ENCODE results near the gene DENND1A.

DNA sequence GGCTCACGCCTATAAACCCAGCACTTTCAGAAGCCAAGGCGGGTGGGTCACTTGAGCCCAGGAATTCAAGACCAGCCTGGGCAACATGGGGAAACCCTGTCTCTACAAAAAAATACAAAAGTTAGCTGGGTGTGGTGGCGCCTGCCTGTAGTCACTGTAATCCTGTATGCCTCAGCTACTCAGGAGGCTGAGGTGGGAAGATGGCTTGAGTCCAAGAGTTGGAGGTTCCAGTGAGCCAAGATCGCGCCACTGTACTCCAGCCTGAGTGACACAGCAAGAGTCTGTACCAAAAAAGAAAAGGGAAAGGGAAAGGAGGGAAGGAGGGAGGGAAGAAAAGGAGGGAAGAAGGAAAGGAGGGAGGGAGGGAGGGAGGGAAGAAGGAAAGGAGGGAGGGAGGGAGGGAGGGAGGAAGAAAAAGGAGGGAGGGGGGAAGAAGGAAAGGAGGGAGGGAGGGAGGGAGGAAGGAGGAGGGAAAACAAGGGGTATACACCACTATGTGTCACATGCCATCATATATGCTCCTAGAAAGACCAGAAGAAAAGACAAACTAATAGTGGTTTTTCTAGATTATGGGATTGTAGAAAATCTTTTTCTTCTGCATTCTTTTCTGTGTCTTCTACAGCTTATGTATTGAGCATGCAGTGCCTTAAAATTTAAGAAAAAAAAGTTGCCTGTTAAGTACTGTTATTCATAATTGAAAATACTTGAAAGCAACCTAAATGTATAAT, 240.1 kb downstream of the DENND1A start:
- TF ChIP-seq, protein P1, sequence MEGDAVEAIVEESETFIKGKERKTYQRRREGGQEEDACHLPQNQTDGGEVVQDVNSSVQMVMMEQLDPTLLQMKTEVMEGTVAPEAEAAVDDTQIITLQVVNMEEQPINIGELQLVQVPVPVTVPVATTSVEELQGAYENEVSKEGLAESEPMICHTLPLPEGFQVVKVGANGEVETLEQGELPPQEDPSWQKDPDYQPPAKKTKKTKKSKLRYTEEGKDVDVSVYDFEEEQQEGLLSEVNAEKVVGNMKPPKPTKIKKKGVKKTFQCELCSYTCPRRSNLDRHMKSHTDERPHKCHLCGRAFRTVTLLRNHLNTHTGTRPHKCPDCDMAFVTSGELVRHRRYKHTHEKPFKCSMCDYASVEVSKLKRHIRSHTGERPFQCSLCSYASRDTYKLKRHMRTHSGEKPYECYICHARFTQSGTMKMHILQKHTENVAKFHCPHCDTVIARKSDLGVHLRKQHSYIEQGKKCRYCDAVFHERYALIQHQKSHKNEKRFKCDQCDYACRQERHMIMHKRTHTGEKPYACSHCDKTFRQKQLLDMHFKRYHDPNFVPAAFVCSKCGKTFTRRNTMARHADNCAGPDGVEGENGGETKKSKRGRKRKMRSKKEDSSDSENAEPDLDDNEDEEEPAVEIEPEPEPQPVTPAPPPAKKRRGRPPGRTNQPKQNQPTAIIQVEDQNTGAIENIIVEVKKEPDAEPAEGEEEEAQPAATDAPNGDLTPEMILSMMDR (IDR thresholded peaks at IDR 0.05), result no peak
- no peak for TF ChIP-seq EP300 (IDR thresholded peaks at IDR 0.05)
